Liver (tissue), 9 donors: ENCODE measurements around the gene SGMS1. TPM values are rescaled to one million over a fixed set of nuclear protein-coding genes. Genes with fewer than 3 reads are reported as not detected.

ENCODE experiments used
- DNase-seq: peaks from one replicate; pipeline ENCODE4 v3.0.0-alpha.2; 2017; ENCODE audit warnings: low spot score
- H3K27ac ChIP-seq, 2 donors: one replicate each; pipeline ENCODE4 v1.7.0; 2013; ENCODE audit warnings: inconsistent platforms in 2 of 2, low read length in 2 of 2, control low read depth in 1 of 2, low read depth in 1 of 2, mild to moderate bottlenecking in 1 of 2
- H3K27me3 ChIP-seq, 4 donors: one replicate each; pipeline versions ENCODE4 v1.6.1 to v1.7.0; 2013; ENCODE audit warnings: low read length in 3 of 4, inconsistent platforms in 1 of 4, mild to moderate bottlenecking in 1 of 4, moderate library complexity in 1 of 4; ENCODE audit not compliant: control insufficient read depth in 4 of 4, insufficient read depth in 4 of 4
- H3K36me3 ChIP-seq, 4 donors: one replicate each; pipeline versions ENCODE4 v1.6.1 to v1.7.0; 2013; ENCODE audit warnings: low read length in 3 of 4, mild to moderate bottlenecking in 3 of 4, low read depth in 1 of 4, moderate library complexity in 1 of 4; ENCODE audit not compliant: control insufficient read depth in 4 of 4, insufficient read depth in 3 of 4
- H3K4me1 ChIP-seq, 4 donors: one replicate each; pipeline versions ENCODE4 v1.6.1 to v1.7.0; 2013; ENCODE audit warnings: low read length in 3 of 4, mild to moderate bottlenecking in 3 of 4, moderate library complexity in 1 of 4; ENCODE audit not compliant: control insufficient read depth in 4 of 4, insufficient read depth in 4 of 4
- H3K4me3 ChIP-seq, 3 donors: one replicate each; pipeline versions ENCODE4 v1.6.1 to v1.7.0; 2013; ENCODE audit warnings: low read length in 3 of 3, control low read depth in 1 of 3, low read depth in 1 of 3, mild to moderate bottlenecking in 1 of 3
- H3K9ac ChIP-seq, 2 donors: one replicate each; pipeline ENCODE4 v1.7.0; 2013; ENCODE audit warnings: low read length in 2 of 2, mild to moderate bottlenecking in 2 of 2, moderate library complexity in 2 of 2, control low read depth in 1 of 2, low read depth in 1 of 2
- H3K9me3 ChIP-seq, 4 donors: one replicate each; pipeline versions ENCODE4 v1.6.1 to v1.7.0; 2013; ENCODE audit warnings: low read length in 3 of 4; ENCODE audit not compliant: control insufficient read depth in 4 of 4
- EGR1 ChIP-seq, 2 donors: IDR thresholded peaks; 2 replicates each; pipeline ENCODE4 v1.6.1; 2016 to 2018; ENCODE audit warnings: antibody characterized with exemption in 2 of 2, low read depth in 2 of 2
- FOXA1 ChIP-seq: IDR thresholded peaks from 2 replicates; pipeline ENCODE4 v1.6.1; 2016; ENCODE audit warnings: antibody characterized with exemption
- FOXA2 ChIP-seq: IDR thresholded peaks from 2 replicates; pipeline ENCODE4 v1.6.1; 2016; ENCODE audit warnings: antibody characterized with exemption
- GABPA ChIP-seq, 2 donors: IDR thresholded peaks in 1 of 2; conservative IDR thresholded peaks in 1 of 2; 2 replicates each; pipeline ENCODE4 v1.6.1; 2016; ENCODE audit warnings: antibody characterized with exemption in 2 of 2, mild to moderate bottlenecking in 1 of 2, moderate library complexity in 1 of 2
- HNF4A ChIP-seq, 2 donors: conservative IDR thresholded peaks; 2 replicates each; pipeline ENCODE4 v1.6.1; 2016; ENCODE audit warnings: antibody characterized with exemption in 2 of 2, mild to moderate bottlenecking in 2 of 2
- HNF4G ChIP-seq: IDR thresholded peaks from 2 replicates; pipeline ENCODE4 v1.6.1; 2016; ENCODE audit warnings: antibody characterized with exemption
- JUND ChIP-seq, 2 donors: IDR thresholded peaks; 2 replicates each; pipeline ENCODE4 v1.6.1; 2016; ENCODE audit warnings: antibody characterized with exemption in 2 of 2
- NR2F2 ChIP-seq: IDR thresholded peaks from 2 replicates; pipeline ENCODE4 v1.6.1; 2016; ENCODE audit warnings: antibody characterized with exemption
- RAD21 ChIP-seq, 2 donors: IDR thresholded peaks; 2 replicates each; pipeline ENCODE4 v1.6.1; 2016; ENCODE audit warnings: antibody characterized with exemption in 2 of 2, mild to moderate bottlenecking in 2 of 2
- RXRA ChIP-seq, 2 donors: IDR thresholded peaks; 2 replicates each; pipeline ENCODE4 v1.6.1; 2017 to 2018; ENCODE audit warnings: antibody characterized with exemption in 2 of 2, mild to moderate bottlenecking in 1 of 2
- SP1 ChIP-seq: IDR thresholded peaks from 2 replicates; pipeline ENCODE4 v1.6.1; 2018; ENCODE audit warnings: antibody characterized with exemption, mild to moderate bottlenecking
- TAF1 ChIP-seq: conservative IDR thresholded peaks from 2 replicates; pipeline ENCODE4 v1.6.1; 2016; ENCODE audit warnings: antibody characterized with exemption, mild to moderate bottlenecking
- YY1 ChIP-seq: IDR thresholded peaks from 2 replicates; pipeline ENCODE4 v1.6.1; 2016; ENCODE audit warnings: antibody characterized with exemption, mild to moderate bottlenecking
- WGBS: extraction: QIAGEN DNeasy Blood & Tissue Kit; methylation state at CpG from one replicate; pipeline ENCODE4 v1.1.7; 2013; 5-methylcytosine and 5-hydroxymethylcytosine counted together
- polyA plus RNA-seq, 2 donors: library from polyadenylated mRNA; stranded (reverse) in 1 of 2; unstranded in 1 of 2; fragments of 200-250 nt in 1 of 2; fragments of >200 nt in 1 of 2; fragmentation: Nextera tagmentation in 1 of 2; extraction: Ambion mirVana in 1 of 2; gene quantifications; one replicate each; pipeline versions ENCODE4 v1.2.1 to v1.2.3, GENCODE V29; 2013 to 2015
- total RNA-seq, 2 donors: library from RNA; depleted of rRNA; stranded (reverse); fragments of >200 nt; gene quantifications; one replicate each; pipeline ENCODE4 v1.2.3, GENCODE V29; 2014
- TF ChIP-seq, protein P1 (sequence below): fragments of 150-350 bp; IDR thresholded peaks from 2 replicates; pipeline ENCODE4 v1.5.1; 2017; ENCODE audit warnings: improper control_type of control experiment, low read depth, low read length; ENCODE audit not compliant: missing input control
- TF ChIP-seq, protein P2 (sequence below): IDR thresholded peaks from 2 replicates; pipeline ENCODE4 v1.6.1; 2016; ENCODE audit warnings: antibody characterized with exemption
- TF ChIP-seq, protein P3 (sequence below): IDR thresholded peaks from 2 replicates; pipeline ENCODE4 v1.6.1; 2016; ENCODE audit warnings: antibody characterized with exemption
- TF ChIP-seq, protein P4 (sequence below): IDR thresholded peaks from 2 replicates; pipeline ENCODE4 v1.6.1; 2016; ENCODE audit warnings: antibody characterized with exemption, mild to moderate bottlenecking
- donor health status: healthy.
- donor health status: healthy.
- donor health status: healthy.
- donor health status: healthy.
- donor health status: healthy.

The SGMS1 gene
- total and polyA plus RNA-seq, 4 donors, result 6.8 to 98.2 (median 21.1) TPM

DNA sequence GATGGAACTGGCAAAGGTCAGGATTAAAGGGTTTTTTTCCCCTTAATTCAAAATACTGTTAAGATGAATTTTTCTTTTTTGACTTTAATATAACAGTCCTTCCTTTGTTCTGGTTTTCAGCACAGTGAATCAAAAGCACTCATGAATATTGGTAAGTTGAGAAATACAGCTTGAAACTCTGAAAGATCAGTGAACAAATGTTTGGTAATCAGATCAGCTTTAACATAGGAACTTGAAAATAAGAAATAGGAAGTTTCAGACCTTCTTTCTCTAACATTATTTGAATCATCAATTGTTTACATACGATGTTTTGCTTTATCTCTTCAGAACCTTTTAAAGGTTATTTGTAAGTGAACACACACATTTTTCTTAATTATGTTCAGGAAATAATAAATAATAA, 90.5 kb downstream of the SGMS1 start:
- no peaks in the 10 kb centered on the region for H3K4me1 ChIP-seq
- no peaks in the 10 kb centered on the region for H3K27me3 ChIP-seq
- no peak for DNase-seq
- 89% methylated on average over 1 of the region's 1 CpG for WGBS
- no peak overlapping the region for H3K9ac ChIP-seq
- no peaks in the 10 kb centered on the region for H3K9me3 ChIP-seq
- no peak overlapping the region for H3K27ac ChIP-seq
- no peak overlapping the region for H3K4me3 ChIP-seq
- TF ChIP-seq JUND (IDR thresholded peaks at IDR 0.05) (no peak), FOXA1 (no peak), YY1 (no peak), RAD21 (IDR thresholded peaks at IDR 0.05) (no peak), SP1 (no peak), FOXA2 (no peak), HNF4G (no peak), TAF1 (no peak), NR2F2 (no peak), GABPA (IDR thresholded peaks at IDR 0.05 in 1 of 2, conservative IDR thresholded peaks at IDR 0.05 in 1 of 2) (no peak), HNF4A (conservative IDR thresholded peaks at IDR 0.05) (no peak), EGR1 (IDR thresholded peaks at IDR 0.05; ENCODE audit: low read depth in 2 of 2) (no peak)
- TF ChIP-seq, protein P1, sequence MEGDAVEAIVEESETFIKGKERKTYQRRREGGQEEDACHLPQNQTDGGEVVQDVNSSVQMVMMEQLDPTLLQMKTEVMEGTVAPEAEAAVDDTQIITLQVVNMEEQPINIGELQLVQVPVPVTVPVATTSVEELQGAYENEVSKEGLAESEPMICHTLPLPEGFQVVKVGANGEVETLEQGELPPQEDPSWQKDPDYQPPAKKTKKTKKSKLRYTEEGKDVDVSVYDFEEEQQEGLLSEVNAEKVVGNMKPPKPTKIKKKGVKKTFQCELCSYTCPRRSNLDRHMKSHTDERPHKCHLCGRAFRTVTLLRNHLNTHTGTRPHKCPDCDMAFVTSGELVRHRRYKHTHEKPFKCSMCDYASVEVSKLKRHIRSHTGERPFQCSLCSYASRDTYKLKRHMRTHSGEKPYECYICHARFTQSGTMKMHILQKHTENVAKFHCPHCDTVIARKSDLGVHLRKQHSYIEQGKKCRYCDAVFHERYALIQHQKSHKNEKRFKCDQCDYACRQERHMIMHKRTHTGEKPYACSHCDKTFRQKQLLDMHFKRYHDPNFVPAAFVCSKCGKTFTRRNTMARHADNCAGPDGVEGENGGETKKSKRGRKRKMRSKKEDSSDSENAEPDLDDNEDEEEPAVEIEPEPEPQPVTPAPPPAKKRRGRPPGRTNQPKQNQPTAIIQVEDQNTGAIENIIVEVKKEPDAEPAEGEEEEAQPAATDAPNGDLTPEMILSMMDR, result no peak
- TF ChIP-seq, protein P2, sequence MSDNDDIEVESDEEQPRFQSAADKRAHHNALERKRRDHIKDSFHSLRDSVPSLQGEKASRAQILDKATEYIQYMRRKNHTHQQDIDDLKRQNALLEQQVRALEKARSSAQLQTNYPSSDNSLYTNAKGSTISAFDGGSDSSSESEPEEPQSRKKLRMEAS, result no peak
- TF ChIP-seq, protein P3, sequence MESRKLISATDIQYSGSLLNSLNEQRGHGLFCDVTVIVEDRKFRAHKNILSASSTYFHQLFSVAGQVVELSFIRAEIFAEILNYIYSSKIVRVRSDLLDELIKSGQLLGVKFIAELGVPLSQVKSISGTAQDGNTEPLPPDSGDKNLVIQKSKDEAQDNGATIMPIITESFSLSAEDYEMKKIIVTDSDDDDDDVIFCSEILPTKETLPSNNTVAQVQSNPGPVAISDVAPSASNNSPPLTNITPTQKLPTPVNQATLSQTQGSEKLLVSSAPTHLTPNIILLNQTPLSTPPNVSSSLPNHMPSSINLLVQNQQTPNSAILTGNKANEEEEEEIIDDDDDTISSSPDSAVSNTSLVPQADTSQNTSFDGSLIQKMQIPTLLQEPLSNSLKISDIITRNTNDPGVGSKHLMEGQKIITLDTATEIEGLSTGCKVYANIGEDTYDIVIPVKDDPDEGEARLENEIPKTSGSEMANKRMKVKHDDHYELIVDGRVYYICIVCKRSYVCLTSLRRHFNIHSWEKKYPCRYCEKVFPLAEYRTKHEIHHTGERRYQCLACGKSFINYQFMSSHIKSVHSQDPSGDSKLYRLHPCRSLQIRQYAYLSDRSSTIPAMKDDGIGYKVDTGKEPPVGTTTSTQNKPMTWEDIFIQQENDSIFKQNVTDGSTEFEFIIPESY, result no peak
- TF ChIP-seq, protein P4, sequence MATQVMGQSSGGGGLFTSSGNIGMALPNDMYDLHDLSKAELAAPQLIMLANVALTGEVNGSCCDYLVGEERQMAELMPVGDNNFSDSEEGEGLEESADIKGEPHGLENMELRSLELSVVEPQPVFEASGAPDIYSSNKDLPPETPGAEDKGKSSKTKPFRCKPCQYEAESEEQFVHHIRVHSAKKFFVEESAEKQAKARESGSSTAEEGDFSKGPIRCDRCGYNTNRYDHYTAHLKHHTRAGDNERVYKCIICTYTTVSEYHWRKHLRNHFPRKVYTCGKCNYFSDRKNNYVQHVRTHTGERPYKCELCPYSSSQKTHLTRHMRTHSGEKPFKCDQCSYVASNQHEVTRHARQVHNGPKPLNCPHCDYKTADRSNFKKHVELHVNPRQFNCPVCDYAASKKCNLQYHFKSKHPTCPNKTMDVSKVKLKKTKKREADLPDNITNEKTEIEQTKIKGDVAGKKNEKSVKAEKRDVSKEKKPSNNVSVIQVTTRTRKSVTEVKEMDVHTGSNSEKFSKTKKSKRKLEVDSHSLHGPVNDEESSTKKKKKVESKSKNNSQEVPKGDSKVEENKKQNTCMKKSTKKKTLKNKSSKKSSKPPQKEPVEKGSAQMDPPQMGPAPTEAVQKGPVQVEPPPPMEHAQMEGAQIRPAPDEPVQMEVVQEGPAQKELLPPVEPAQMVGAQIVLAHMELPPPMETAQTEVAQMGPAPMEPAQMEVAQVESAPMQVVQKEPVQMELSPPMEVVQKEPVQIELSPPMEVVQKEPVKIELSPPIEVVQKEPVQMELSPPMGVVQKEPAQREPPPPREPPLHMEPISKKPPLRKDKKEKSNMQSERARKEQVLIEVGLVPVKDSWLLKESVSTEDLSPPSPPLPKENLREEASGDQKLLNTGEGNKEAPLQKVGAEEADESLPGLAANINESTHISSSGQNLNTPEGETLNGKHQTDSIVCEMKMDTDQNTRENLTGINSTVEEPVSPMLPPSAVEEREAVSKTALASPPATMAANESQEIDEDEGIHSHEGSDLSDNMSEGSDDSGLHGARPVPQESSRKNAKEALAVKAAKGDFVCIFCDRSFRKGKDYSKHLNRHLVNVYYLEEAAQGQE, result no peak
- no peaks in the 10 kb centered on the region for H3K36me3 ChIP-seq

DNA sequence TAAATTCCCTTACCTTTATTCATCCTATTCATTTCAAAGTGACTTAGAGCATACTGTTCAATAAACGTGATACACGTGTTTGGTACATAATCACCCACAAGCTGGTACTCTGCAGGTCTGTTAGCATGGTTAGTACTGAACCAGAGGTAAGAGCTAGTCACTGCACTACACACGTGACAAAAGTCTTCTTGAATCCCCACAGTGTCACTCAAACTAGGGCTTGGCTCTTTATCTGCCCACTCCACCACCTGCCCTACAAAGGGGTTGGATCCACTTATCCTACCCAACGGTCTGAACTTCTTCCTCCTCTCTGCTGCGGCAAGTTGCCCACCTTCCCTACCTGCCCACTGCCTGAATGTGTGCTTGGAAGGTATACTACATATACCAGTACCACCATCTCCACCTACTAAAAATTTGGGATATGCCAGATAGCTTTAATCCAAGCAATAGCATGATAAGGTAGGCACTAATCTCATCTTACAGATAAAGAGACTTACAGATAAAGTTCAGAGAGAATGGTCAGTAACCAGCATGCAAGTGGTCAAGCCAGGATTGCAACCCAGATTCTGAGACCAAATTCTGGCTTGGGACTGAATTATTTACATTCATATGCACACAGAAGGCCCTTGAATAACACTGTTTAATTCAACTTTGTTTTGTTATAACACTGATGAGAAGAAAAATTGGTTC, 92.2 kb downstream of the SGMS1 start:
- H3K27ac ChIP-seq, result no peak overlapping the region
- no peaks in the 10 kb centered on the region for H3K4me1 ChIP-seq
- no peak overlapping the region for H3K9ac ChIP-seq
- H3K4me3 ChIP-seq, result no peak overlapping the region
- DNase-seq, result no peak
- TF ChIP-seq TAF1, result no peak
- TF ChIP-seq FOXA2, result no peak
- TF ChIP-seq, protein P4, result no peak
- TF ChIP-seq NR2F2, result no peak
- no peak for TF ChIP-seq SP1
- no peak for TF ChIP-seq YY1
- TF ChIP-seq, protein P2, result no peak
- no peak for TF ChIP-seq JUND (IDR thresholded peaks at IDR 0.05)
- TF ChIP-seq GABPA (IDR thresholded peaks at IDR 0.05 in 1 of 2, conservative IDR thresholded peaks at IDR 0.05 in 1 of 2), result no peak
- TF ChIP-seq, protein P3, result no peak
- TF ChIP-seq RXRA (IDR thresholded peaks at IDR 0.05), result no peak
- H3K9me3 ChIP-seq, result no peaks in the 10 kb centered on the region
- no peaks in the 10 kb centered on the region for H3K36me3 ChIP-seq
- WGBS, result 88% methylated on average over 5 of the region's 5 CpGs
- no peaks in the 10 kb centered on the region for H3K27me3 ChIP-seq
